Effector memory CD8-positive, alpha-beta T cell (primary cell): ENCODE measurements around the gene ALDH1A2.
"Not testable (repeated sequence)": the region's sequence is repeated elsewhere in the genome, so short reads cannot be mapped to it uniquely, and the experiment has no call there.

Source experiments
- ATAC-seq: fragments of 150-1000 bp; cut with Tn5 transposase; replicated peaks from 2 replicates; pipeline ENCODE4 v1.10.0; 2021; ENCODE audit warnings: mild to moderate bottlenecking, moderate library complexity
- DNase-seq, 3 experiments: peaks; one replicate each; pipeline ENCODE4 v3.0.0; 2021
- H3K27ac Mint-ChIP-seq, 2 donors: one replicate each; pipeline ENCODE4 v1.8.0; 2022; ENCODE audit warnings: mild to moderate bottlenecking in 2 of 2, mixed read lengths in 2 of 2, moderate library complexity in 2 of 2
- H3K27me3 Mint-ChIP-seq, 2 donors: one replicate each; pipeline ENCODE4 v1.8.0; 2022; ENCODE audit warnings: mixed read lengths in 2 of 2
- H3K36me3 Mint-ChIP-seq: one replicate; pipeline ENCODE4 v1.8.0; 2022; ENCODE audit warnings: mild to moderate bottlenecking, moderate library complexity, mixed read lengths; ENCODE audit not compliant: insufficient read depth
- H3K4me1 Mint-ChIP-seq, 2 donors: one replicate each; pipeline ENCODE4 v1.8.0; 2022; ENCODE audit warnings: low read depth in 2 of 2, mixed read lengths in 2 of 2
- H3K4me3 Mint-ChIP-seq, 2 donors: one replicate each; pipeline ENCODE4 v1.8.0; 2022; ENCODE audit warnings: mild to moderate bottlenecking in 2 of 2, mixed read lengths in 2 of 2, moderate library complexity in 2 of 2
- H3K9me3 Mint-ChIP-seq, 2 donors: one replicate each; pipeline ENCODE4 v1.8.0; 2022; ENCODE audit warnings: mixed read lengths in 2 of 2

Gene ALDH1A2

GRCh38 chr15:58019503-58020376 is 45.8 kb downstream of the ALDH1A2 start:
- Mint-ChIP-seq H3K27me3 (peaks cover 22 to 42% of the 10 kb centered on the region in 2 donors), H3K27ac (no peak overlapping the region), H3K4me1 (no peaks in the 10 kb centered on the region), H3K9me3 (peaks cover 5 to 24% of the 10 kb centered on the region in 2 donors), H3K36me3 (no peaks in the 10 kb centered on the region), H3K4me3 (no peak overlapping the region)
- no peak for ATAC-seq
- no peak for DNase-seq

- peaks cover 34 to 54% of the 10 kb centered on the region in 2 donors for H3K27me3 Mint-ChIP-seq
Observed at GRCh38 chr15:58017869-58018268, 47.6 kb downstream of the ALDH1A2 start.

GRCh38 chr15:58016581-58017175 is 48.8 kb downstream of the ALDH1A2 start:
- Mint-ChIP-seq H3K9me3 (peaks cover 0 to 4% of the 10 kb centered on the region in 2 donors), H3K27me3 (peaks cover 29 to 54% of the 10 kb centered on the region in 2 donors), H3K4me3 (no peak overlapping the region), H3K36me3 (no peaks in the 10 kb centered on the region), H3K4me1 (no peaks in the 10 kb centered on the region), H3K27ac (no peak overlapping the region)
- no peak for DNase-seq
- ATAC-seq: no peak

More at GRCh38 chr15:58017869-58018268, 47.6 kb downstream of the ALDH1A2 start:
- H3K36me3 Mint-ChIP-seq: no peaks in the 10 kb centered on the region
- no peaks in the 10 kb centered on the region for H3K4me1 Mint-ChIP-seq
- DNase-seq: no peak
- ATAC-seq: no peak
- H3K9me3 Mint-ChIP-seq: peaks cover 5 to 16% of the 10 kb centered on the region in 2 donors
- no peak overlapping the region for H3K27ac Mint-ChIP-seq
- H3K4me3 Mint-ChIP-seq: no peak overlapping the region

GRCh38 chr15:58015565-58015964 is 49.9 kb downstream of the ALDH1A2 start:
- Mint-ChIP-seq H3K27me3 (peaks cover 24 to 49% of the 10 kb centered on the region in 2 donors), H3K4me1 (no peaks in the 10 kb centered on the region), H3K9me3 (no peaks in the 10 kb centered on the region), H3K36me3 (no peaks in the 10 kb centered on the region), H3K27ac (no peak overlapping the region), H3K4me3 (no peak overlapping the region)
- ATAC-seq: no peak
- no peak for DNase-seq

- Mint-ChIP-seq H3K4me1 (no peaks in the 10 kb centered on the region), H3K36me3 (no peaks in the 10 kb centered on the region), H3K4me3 (no peak overlapping the region), H3K27me3 (peaks cover 28 to 48% of the 10 kb centered on the region in 2 donors), H3K9me3 (no peaks in the 10 kb centered on the region), H3K27ac (no peak overlapping the region)
- ATAC-seq: no peak
- no peak for DNase-seq
Observed at GRCh38 chr15:58014470-58014869, 51.0 kb downstream of the ALDH1A2 start.

- H3K36me3 Mint-ChIP-seq: no peaks in the 10 kb centered on the region
- peaks cover 32 to 52% of the 10 kb centered on the region in 2 donors for H3K27me3 Mint-ChIP-seq
- H3K4me3 Mint-ChIP-seq: no peak overlapping the region
- H3K27ac Mint-ChIP-seq: no peak overlapping the region
- H3K9me3 Mint-ChIP-seq: no peaks in the 10 kb centered on the region
- no peaks in the 10 kb centered on the region for H3K4me1 Mint-ChIP-seq
- ATAC-seq: no peak
- DNase-seq: no peak
Observed at GRCh38 chr15:58014040-58014439, 51.5 kb downstream of the ALDH1A2 start.

- no peaks in the 10 kb centered on the region for H3K36me3 Mint-ChIP-seq
- H3K4me1 Mint-ChIP-seq: no peaks in the 10 kb centered on the region
- no peaks in the 10 kb centered on the region for H3K9me3 Mint-ChIP-seq
- peaks cover 34 to 67% of the 10 kb centered on the region in 2 donors for H3K27me3 Mint-ChIP-seq
- H3K4me3 Mint-ChIP-seq: no peak overlapping the region
- DNase-seq: no peak
- no peak overlapping the region for H3K27ac Mint-ChIP-seq
- no peak for ATAC-seq
Observed at GRCh38 chr15:58010983-58011382, 54.5 kb downstream of the ALDH1A2 start.

GRCh38 chr15:58003810-58004209 is 61.7 kb downstream of the ALDH1A2 start:
- ATAC-seq: no peak
- peaks cover 31 to 51% of the 10 kb centered on the region in 2 donors for H3K27me3 Mint-ChIP-seq
- peaks cover 0 to 2% of the 10 kb centered on the region in 2 donors for H3K9me3 Mint-ChIP-seq

GRCh38 chr15:58002338-58003126 is 63.0 kb downstream of the ALDH1A2 start:
- no peaks in the 10 kb centered on the region for H3K4me1 Mint-ChIP-seq
- ATAC-seq: no peak
- no peak overlapping the region for H3K27ac Mint-ChIP-seq
- H3K4me3 Mint-ChIP-seq: no peak overlapping the region
- peaks cover 44 to 55% of the 10 kb centered on the region in 2 donors for H3K27me3 Mint-ChIP-seq
- H3K36me3 Mint-ChIP-seq: no peaks in the 10 kb centered on the region
- DNase-seq: no peak
- H3K9me3 Mint-ChIP-seq: peaks cover 0 to 2% of the 10 kb centered on the region in 2 donors

More at GRCh38 chr15:58003810-58004209, 61.7 kb downstream of the ALDH1A2 start:
- Mint-ChIP-seq H3K4me1 (no peaks in the 10 kb centered on the region), H3K36me3 (no peaks in the 10 kb centered on the region), H3K4me3 (no peak overlapping the region), H3K27ac (no peak overlapping the region)
- DNase-seq: no peak

- not testable (repeated sequence) for H3K27ac Mint-ChIP-seq, H3K4me1 Mint-ChIP-seq, H3K9me3 Mint-ChIP-seq, ATAC-seq, H3K36me3 Mint-ChIP-seq, H3K4me3 Mint-ChIP-seq, DNase-seq
- H3K27me3 Mint-ChIP-seq: peaks cover 45 to 60% of the 10 kb centered on the region in 2 donors
Observed at GRCh38 chr15:57999699-58000098, 65.8 kb downstream of the ALDH1A2 start.

- H3K27ac Mint-ChIP-seq: no peak overlapping the region
- peaks cover 68 to 70% of the 10 kb centered on the region in 2 donors for H3K27me3 Mint-ChIP-seq
- no peak overlapping the region for H3K4me3 Mint-ChIP-seq
- no peaks in the 10 kb centered on the region for H3K4me1 Mint-ChIP-seq
- DNase-seq: no peak
- H3K9me3 Mint-ChIP-seq: no peaks in the 10 kb centered on the region
- H3K36me3 Mint-ChIP-seq: no peaks in the 10 kb centered on the region
- no peak for ATAC-seq
Observed at GRCh38 chr15:57996561-57996960, 69.0 kb downstream of the ALDH1A2 start.

GRCh38 chr15:57994221-57995049 is 71.1 kb downstream of the ALDH1A2 start:
- DNase-seq (no peak), ATAC-seq (no peak)
- Mint-ChIP-seq H3K4me3 (no peak overlapping the region), H3K27ac (no peak overlapping the region), H3K4me1 (no peaks in the 10 kb centered on the region), H3K9me3 (no peaks in the 10 kb centered on the region), H3K27me3 (peaks cover 56 to 62% of the 10 kb centered on the region in 2 donors), H3K36me3 (no peaks in the 10 kb centered on the region)
